Suprapubic skin (tissue), 4 donors: ENCODE results near the gene HPGDS.

Experiments used
- CTCF ChIP-seq, 2 donors: fragments of 200-600 bp in 1 of 2; fragments of 450-650 bp in 1 of 2; sonication (generic) in 1 of 2; IDR thresholded peaks; one replicate each; pipeline ENCODE4 v1.5.1; 2016 to 2019; ENCODE audit warnings: antibody characterized with exemption in 2 of 2, mild to moderate bottlenecking in 1 of 2, moderate library complexity in 1 of 2
- POLR2A ChIP-seq, 2 donors: fragments of 450-650 bp; IDR thresholded peaks; one replicate each; pipeline ENCODE4 v1.6.1; 2017; ENCODE audit warnings: antibody characterized with exemption in 2 of 2, mild to moderate bottlenecking in 2 of 2, moderate library complexity in 2 of 2
- POLR2AphosphoS5 ChIP-seq, 3 donors: sonication (generic); formaldehyde crosslinking; IDR thresholded peaks; one replicate each; pipeline ENCODE4 v1.6.1; 2017; ENCODE audit warnings: antibody characterized with exemption in 3 of 3

- no peak for TF ChIP-seq CTCF (IDR thresholded peaks at IDR 0.05)
- TF ChIP-seq POLR2AphosphoS5 (IDR thresholded peaks at IDR 0.05) = peak in 2 of 3 donors; percentile 59 to 64
- no peak for TF ChIP-seq POLR2A (IDR thresholded peaks at IDR 0.05)
Observed at GRCh38 chr4:94334962-94335361, 7.7 kb downstream of the HPGDS start.
